Upper lobe of left lung (tissue), 6 donors: ENCODE measurements around the gene ANKFN1. TPM values are rescaled to one million over a fixed set of nuclear protein-coding genes. Genes with fewer than 3 reads are reported as not detected.

Experiments
- ATAC-seq, 2 donors: fragments of 200-7000 bp; cut with Tn5 transposase; one replicate each; pipeline ENCODE4 v1.9.1; 2022; ENCODE audit warnings: mild to moderate bottlenecking in 2 of 2, moderate library complexity in 2 of 2; ENCODE audit not compliant: low FRiP score in 2 of 2
- DNase-seq, 2 donors: peaks; one replicate each; pipeline ENCODE4 v3.0.0-alpha.2; 2019 to 2020
- H3K27ac ChIP-seq, 4 donors: fragments of 200-600 bp; sonication (generic); one replicate each; pipeline ENCODE4 v1.5.1; 2016 to 2019
- H3K27me3 ChIP-seq, 4 donors: fragments of 200-600 bp; sonication (generic); one replicate each; pipeline ENCODE4 v1.5.1; 2017 to 2019
- H3K36me3 ChIP-seq, 4 donors: fragments of 200-600 bp; sonication (generic); one replicate each; pipeline ENCODE4 v1.5.1; 2016 to 2019
- H3K4me1 ChIP-seq, 4 donors: fragments of 200-600 bp; sonication (generic); one replicate each; pipeline ENCODE4 v1.5.1; 2018 to 2019
- H3K4me3 ChIP-seq, 4 donors: fragments of 200-600 bp; sonication (generic); one replicate each; pipeline ENCODE4 v1.5.1; 2017 to 2019; ENCODE audit warnings: mild to moderate bottlenecking in 2 of 4, moderate library complexity in 1 of 4
- H3K9me3 ChIP-seq, 4 donors: fragments of 200-600 bp; sonication (generic); one replicate each; pipeline ENCODE4 v1.5.1; 2018 to 2019
- EP300 ChIP-seq, 4 donors: sonication (generic); formaldehyde crosslinking; IDR thresholded peaks; one replicate each; pipeline ENCODE4 v1.5.1; 2017; ENCODE audit warnings: antibody characterized with exemption in 4 of 4, control low read depth in 2 of 4
- POLR2A ChIP-seq, 4 donors: fragments of 450-650 bp; IDR thresholded peaks; one replicate each; pipeline ENCODE4 v1.5.1; 2016 to 2017; ENCODE audit warnings: antibody characterized with exemption in 4 of 4, mild to moderate bottlenecking in 2 of 4
- POLR2AphosphoS5 ChIP-seq, 2 donors: sonication (generic); formaldehyde crosslinking; IDR thresholded peaks; one replicate each; pipeline ENCODE4 v1.5.1; 2017; ENCODE audit warnings: antibody characterized with exemption in 2 of 2
- WGBS, 2 donors: methylation state at CpG; one replicate each; pipeline ENCODE4 v1.1.5; 2017 to 2018; 5-methylcytosine and 5-hydroxymethylcytosine counted together
- total RNA-seq, 6 donors: library from RNA; depleted of rRNA in 4 of 6; stranded (reverse); fragments of >200 nt in 4 of 6; gene quantifications; one replicate each; pipeline versions ENCODE4 v1.1.0 to v1.2.1, GENCODE V29; 2016 to 2021
- TF ChIP-seq, protein P1 (sequence below), 6 experiments: fragments of 450-650 bp in 4 of 6; fragments of 200-600 bp in 2 of 6; sonication (generic) in 2 of 6; IDR thresholded peaks; one replicate each; pipeline ENCODE4 v1.5.1; 2016 to 2019; ENCODE audit warnings: antibody characterized with exemption in 6 of 6
- donor health status: DM: no; HTN: no; CAD: no; lungs with moderate emphysema.
- donor health status: DM: no; HTN: yes; CAD: no; lungs with severe emphysema.

The ANKFN1 gene
- total RNA-seq, 6 donors from 2014 or later: 0.55 to 14.4 (median 2.6) TPM

DNA sequence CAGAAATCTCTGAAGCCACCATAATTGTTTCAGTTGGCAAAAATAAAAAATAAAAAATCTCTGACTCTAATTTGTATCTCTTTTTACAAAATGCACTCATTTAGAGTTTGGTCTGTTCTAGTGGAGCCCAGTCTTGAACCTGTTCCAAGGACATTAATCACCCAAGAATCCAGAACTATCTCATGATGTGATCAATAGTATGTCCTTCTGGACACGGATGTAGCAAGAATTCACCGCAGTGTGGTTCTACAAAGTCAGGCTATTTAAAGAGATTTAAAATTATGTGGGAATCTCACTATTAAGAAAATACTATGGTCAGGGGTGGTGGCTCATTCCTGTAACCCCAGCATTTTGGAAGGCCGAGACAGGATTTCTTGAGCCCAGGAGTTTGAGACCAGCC, 21.8 kb upstream of the ANKFN1 start:
- no peaks in the 10 kb centered on the region for H3K4me1 ChIP-seq
- TF ChIP-seq, protein P1, sequence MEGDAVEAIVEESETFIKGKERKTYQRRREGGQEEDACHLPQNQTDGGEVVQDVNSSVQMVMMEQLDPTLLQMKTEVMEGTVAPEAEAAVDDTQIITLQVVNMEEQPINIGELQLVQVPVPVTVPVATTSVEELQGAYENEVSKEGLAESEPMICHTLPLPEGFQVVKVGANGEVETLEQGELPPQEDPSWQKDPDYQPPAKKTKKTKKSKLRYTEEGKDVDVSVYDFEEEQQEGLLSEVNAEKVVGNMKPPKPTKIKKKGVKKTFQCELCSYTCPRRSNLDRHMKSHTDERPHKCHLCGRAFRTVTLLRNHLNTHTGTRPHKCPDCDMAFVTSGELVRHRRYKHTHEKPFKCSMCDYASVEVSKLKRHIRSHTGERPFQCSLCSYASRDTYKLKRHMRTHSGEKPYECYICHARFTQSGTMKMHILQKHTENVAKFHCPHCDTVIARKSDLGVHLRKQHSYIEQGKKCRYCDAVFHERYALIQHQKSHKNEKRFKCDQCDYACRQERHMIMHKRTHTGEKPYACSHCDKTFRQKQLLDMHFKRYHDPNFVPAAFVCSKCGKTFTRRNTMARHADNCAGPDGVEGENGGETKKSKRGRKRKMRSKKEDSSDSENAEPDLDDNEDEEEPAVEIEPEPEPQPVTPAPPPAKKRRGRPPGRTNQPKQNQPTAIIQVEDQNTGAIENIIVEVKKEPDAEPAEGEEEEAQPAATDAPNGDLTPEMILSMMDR (IDR thresholded peaks at IDR 0.05): no peak
- TF ChIP-seq EP300 (IDR thresholded peaks at IDR 0.05) (no peak), POLR2AphosphoS5 (IDR thresholded peaks at IDR 0.05) (no peak), POLR2A (IDR thresholded peaks at IDR 0.05) (no peak)
- WGBS, 2 donors: 89 to 94% methylated on average over 3 of the region's 3 CpGs
- no peak for ATAC-seq
- H3K36me3 ChIP-seq: no peaks in the 10 kb centered on the region
- no peaks in the 10 kb centered on the region for H3K27me3 ChIP-seq
- H3K9me3 ChIP-seq: no peaks in the 10 kb centered on the region
- H3K4me3 ChIP-seq: no peak overlapping the region
- no peak overlapping the region for H3K27ac ChIP-seq
- no peak for DNase-seq

DNA sequence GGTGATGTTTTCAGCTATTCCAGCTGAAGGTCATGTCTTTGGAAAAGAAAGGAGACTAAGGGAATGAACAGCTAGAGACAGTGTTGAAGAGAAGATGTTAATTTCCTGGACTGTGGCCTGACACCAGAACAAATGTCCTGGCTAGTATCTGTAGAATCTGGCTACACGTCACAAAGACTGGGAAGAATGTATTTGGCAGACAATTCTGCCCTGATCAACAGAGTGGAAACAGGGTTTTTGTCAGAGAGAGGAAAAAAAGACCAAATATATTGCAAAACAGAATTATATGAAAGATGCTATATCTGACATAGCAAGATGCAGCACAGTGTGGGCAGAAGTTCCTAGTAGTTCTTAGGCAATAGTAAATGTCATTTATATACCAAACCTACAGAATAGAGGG, 17.0 kb upstream of the ANKFN1 start:
- DNase-seq (no peak), ATAC-seq (peak in 1 of 2 donors; percentile 38)
- Histone ChIP-seq H3K4me1 (no peaks in the 10 kb centered on the region), H3K36me3 (no peaks in the 10 kb centered on the region), H3K27me3 (no peaks in the 10 kb centered on the region), H3K4me3 (no peak overlapping the region), H3K9me3 (no peaks in the 10 kb centered on the region), H3K27ac (no peak overlapping the region)
- 63 to 76% methylated on average over 1 of the region's 1 CpG for WGBS, 2 donors
- TF ChIP-seq EP300 (IDR thresholded peaks at IDR 0.05): no peak
- TF ChIP-seq POLR2AphosphoS5 (IDR thresholded peaks at IDR 0.05): no peak

DNA sequence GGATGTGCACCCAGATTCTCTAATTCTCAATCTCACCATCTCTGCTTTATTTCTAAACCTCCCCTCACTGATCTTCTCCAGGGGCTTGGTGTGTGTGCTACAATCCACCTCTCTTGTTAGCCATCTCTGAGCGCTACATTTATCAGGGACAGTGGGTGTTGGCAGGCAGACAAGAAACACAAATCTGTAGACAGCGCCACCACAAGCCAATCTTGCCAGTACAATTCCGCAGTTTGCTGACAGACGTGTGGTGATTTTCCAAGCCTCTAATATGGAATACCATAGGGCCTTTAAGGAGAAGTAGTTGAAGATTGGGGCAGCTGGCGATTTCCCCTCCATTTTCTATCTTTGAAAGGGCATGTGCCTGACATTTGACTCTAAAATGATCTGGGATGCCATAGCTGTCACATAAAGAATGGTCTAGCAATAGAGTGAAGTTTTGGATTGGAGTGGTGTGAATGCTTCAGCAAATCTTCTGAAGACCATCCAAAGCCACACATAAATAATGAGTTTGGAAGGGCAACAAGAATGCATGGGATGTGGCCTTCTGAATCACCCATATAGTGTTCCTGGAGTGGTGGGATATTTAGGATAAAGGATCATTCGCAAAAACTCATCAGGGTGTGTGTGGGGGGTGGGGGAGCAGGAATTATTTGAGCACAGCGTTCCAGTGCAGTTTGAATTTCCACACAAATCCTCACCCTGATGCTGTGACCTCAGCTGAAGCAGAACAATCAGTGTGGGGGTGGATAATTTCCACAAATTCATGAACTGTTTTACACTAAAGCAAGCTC, 12.0 kb upstream of the ANKFN1 start:
- DNase-seq (no peak), ATAC-seq (no peak)
- H3K27me3 ChIP-seq: no peaks in the 10 kb centered on the region
- no peak overlapping the region for H3K27ac ChIP-seq
- no peak overlapping the region for H3K4me3 ChIP-seq
- no peaks in the 10 kb centered on the region for H3K4me1 ChIP-seq
- 84 to 86% methylated on average over 7 of the region's 7 CpGs for WGBS, 2 donors
- TF ChIP-seq POLR2A (IDR thresholded peaks at IDR 0.05): no peak
- TF ChIP-seq, protein P1 (IDR thresholded peaks at IDR 0.05): no peak
- no peak for TF ChIP-seq EP300 (IDR thresholded peaks at IDR 0.05)
- no peak for TF ChIP-seq POLR2AphosphoS5 (IDR thresholded peaks at IDR 0.05)
- H3K9me3 ChIP-seq: no peaks in the 10 kb centered on the region
- no peaks in the 10 kb centered on the region for H3K36me3 ChIP-seq

DNA sequence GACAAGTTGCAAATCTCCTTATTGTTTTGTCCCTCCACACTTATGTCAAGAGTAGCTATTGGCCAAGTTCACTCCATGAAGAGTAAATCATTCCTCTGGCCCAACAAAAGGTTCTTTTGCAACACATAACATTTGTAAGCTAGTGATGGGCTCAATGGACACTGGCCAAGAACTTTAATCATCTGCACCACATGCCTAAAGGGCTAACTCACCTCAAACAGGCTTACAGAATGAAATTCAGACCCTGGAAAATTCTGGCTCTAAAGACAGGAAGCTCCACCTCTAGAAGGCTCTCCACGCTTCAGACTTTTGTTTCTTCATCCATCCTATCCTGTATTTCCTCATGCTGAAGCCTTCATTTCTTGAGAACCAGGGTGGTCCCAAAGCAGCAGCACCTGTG, 10.9 kb upstream of the ANKFN1 start:
- peak in 1 of 2 donors; percentile 58 for ATAC-seq
- Histone ChIP-seq H3K27me3 (no peaks in the 10 kb centered on the region), H3K4me3 (no peak overlapping the region), H3K9me3 (no peaks in the 10 kb centered on the region), H3K4me1 (no peaks in the 10 kb centered on the region), H3K36me3 (no peaks in the 10 kb centered on the region), H3K27ac (no peak overlapping the region)
- no peak for DNase-seq
- 73 to 85% methylated on average over 1 of the region's 1 CpG for WGBS, 2 donors
- no peak for TF ChIP-seq POLR2A (IDR thresholded peaks at IDR 0.05)

DNA sequence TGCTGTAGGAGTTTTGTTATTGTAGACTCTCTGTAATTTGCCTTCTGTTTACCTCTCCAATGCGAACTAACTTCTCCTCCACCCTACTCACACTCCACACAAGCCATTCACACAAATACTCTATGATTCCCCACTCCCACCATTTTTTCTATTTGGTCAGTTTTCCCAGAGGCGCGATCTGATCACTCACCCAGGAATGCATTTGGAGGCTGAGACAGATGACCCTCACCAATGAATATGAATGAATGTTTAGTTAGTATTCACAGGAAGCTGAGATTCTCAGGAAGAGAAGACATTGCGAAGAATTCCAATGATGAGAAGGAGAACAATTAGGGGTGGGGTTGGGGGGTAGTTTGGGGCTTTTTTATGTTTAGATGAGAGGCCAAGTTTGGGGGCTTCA, 10.5 kb upstream of the ANKFN1 start:
- Histone ChIP-seq H3K36me3 (no peaks in the 10 kb centered on the region), H3K9me3 (no peaks in the 10 kb centered on the region), H3K4me1 (no peaks in the 10 kb centered on the region), H3K27ac (no peak overlapping the region), H3K4me3 (no peak overlapping the region), H3K27me3 (no peaks in the 10 kb centered on the region)
- no peak for DNase-seq
- WGBS, 2 donors: 86 to 92% methylated on average over 4 of the region's 4 CpGs
- TF ChIP-seq EP300 (IDR thresholded peaks at IDR 0.05) (no peak), POLR2A (IDR thresholded peaks at IDR 0.05) (no peak), POLR2AphosphoS5 (IDR thresholded peaks at IDR 0.05) (no peak)
- TF ChIP-seq, protein P1 (IDR thresholded peaks at IDR 0.05): no peak
- no peak for ATAC-seq

DNA sequence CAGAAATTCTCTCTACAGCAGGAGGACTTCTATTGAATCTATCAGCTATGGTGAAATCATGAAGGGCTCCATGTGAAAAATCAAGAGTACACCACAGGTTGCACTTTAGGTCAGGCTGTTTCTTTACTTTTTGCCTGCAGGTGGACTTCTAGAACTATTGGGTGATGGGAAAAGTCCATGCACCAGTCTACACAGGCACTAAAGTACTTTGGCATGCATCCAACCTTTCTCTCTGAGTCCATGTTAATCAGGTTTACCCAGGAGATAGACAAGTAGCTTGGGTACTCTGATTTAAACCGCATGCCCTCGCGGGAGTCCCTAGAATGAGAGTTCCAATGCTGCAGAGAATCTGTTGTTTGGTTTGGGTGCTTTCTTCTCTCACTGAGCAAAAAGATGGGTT, 9.1 kb upstream of the ANKFN1 start:
- no peak for ATAC-seq
- WGBS, 2 donors: 65 to 69% methylated on average over 3 of the region's 3 CpGs
- no peak overlapping the region for H3K4me3 ChIP-seq
- H3K9me3 ChIP-seq: no peaks in the 10 kb centered on the region
- peak in 1 of 2 donors; percentile 54 for DNase-seq
- TF ChIP-seq POLR2A (IDR thresholded peaks at IDR 0.05) (no peak), EP300 (IDR thresholded peaks at IDR 0.05) (no peak), POLR2AphosphoS5 (IDR thresholded peaks at IDR 0.05) (no peak)
- TF ChIP-seq, protein P1 (IDR thresholded peaks at IDR 0.05): no peak
- H3K4me1 ChIP-seq: no peaks in the 10 kb centered on the region
- no peak overlapping the region for H3K27ac ChIP-seq
- no peaks in the 10 kb centered on the region for H3K27me3 ChIP-seq
- H3K36me3 ChIP-seq: no peaks in the 10 kb centered on the region
